ENCODE results near the gene SCTR.

Gene SCTR

DNA sequence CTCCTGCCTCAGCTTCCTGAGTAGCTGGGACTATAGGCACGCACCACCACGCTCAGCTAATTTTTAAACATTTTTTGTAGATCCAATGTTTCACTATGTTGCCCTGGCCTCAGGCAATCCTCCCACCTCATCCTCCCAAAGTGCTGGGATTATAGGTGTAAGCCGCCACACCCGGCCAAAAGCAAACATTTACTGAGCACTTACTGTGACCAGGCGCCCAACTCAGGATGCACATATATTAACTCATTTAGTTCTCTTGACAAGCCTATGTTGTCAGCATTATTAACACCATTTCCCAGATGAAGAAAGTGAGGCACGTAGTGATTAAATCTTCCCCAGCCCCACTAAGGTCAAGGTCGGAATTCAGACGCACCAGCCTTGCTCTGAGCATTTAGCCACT, 51.5 kb downstream of the SCTR start:
- DNase-seq: no peak

DNA sequence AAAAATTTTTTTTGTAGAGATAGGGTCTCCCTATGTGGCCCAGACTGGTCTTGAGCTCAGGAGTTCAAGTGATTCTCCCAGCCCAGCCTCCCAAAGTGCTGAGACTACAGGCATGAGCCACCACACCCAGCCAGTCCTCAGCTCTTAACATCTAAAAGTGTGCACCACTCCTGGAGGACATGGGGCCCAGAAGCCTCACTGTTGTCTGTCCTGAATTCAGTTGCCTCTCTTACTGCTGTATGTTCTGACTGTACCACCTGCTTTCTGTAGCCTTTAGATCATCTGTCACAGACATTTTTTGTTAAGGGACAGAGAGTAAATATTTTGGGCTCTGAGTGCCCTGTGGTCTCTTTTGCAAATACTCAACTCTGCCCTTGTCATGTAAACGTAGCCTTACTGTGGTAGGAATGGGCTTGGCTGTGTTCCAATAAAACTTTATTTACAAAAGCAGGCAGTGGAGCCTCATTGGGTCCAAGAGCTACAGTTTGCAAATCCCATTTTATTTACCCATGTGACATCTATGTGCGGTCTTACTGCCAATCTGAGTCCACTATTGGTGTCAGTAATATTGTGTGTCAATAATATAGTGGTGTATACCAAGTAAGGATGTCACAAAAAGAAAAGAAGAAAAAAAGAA, 54.5 kb downstream of the SCTR start:
- no peak for DNase-seq

DNA sequence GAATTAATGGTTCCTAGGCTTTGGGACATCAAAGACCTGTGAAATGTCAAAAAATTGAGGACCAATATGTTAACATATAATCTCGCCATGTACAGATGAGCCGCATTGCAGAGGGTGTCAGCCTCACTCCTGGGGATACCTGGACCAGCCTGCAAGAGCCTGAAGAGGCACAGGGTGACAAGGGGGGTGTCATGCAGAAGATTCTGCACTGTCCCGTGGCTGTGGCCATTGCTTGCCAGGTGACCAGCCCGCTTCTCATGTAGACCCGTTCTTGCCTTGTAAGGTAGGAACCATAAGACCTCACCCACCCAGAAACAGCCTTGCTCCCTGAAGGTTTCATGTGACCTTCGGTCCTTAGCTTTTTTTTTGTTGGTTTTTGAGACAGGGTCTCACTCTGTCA, 55.2 kb downstream of the SCTR start:
- no peak for DNase-seq

DNA sequence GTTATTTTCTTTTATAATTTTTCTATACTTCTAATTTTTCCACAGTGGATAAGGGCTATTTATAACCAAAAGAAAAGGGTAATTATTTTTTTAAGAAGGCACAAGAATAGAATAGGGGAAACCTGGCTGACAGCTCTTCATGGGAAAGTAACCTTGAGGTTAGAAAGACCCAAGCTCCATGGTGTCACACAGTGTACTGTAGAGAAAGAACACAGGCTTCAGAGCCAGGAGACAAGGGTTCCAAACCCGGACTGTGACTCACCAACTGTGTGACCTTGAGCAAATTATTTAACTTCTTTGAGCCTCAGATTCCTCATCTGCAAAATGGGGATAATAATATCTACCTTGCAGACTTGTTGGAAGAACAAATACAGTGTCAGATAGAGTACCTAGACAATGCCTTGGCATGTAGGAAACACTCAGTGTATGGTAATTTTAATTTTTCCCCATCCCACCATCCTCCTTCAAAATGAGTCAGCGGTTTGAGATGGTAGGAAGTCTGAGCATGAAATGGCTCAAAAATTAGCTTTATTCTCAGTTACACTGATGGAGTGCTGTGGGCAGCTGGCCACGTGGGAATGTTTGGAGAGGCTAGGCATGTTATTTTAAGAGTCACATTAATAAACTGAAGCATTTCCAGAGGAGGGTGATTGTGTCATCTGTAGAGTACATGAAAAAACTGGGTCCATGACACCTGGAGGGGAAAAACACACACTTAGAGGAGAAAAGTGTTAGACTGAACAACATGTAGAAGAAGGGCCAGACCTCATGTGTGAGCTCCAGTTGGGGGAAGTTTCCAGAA, 55.9 kb downstream of the SCTR start:
- no peak for DNase-seq

DNA sequence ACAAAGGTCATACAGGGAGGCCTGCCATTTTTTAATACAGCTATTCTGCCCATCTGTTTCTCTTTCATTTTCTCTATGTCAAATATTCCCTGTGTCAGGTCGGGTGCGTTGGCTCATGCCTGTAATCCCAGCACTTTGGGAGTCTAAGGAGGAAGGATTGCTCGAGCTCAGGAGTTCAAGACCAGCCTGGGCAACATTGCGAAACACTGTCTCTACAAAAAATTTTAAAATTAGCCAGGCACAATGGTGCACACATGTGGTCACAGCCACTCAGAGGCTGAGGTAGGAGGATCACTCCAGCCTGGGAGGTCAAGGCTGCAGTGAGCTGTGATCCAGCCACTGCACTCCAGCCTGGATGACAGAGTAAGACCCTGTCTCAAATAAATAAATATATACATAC, 57.9 kb downstream of the SCTR start:
- DNase-seq: no peak

DNA sequence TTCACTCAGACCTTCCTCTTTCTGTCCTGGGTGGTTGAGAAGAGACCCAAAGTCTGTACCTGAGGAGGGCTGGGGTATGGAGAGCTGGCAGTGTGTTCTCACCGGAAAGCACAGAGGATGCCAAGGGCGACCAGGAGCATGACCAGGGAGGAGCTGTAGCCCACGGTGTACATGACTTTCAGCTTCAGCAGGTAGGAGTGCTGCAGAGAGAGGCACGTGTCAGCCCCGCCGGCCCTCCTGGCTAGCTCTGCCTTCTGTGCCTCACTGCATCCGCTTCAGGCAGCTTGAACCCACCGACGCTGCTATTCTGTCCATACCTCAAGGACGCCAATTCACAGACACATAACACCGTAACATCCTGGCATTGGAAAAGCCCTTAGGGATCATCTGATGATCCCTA, 58.6 kb downstream of the SCTR start:
- DNase-seq: no peak

DNA sequence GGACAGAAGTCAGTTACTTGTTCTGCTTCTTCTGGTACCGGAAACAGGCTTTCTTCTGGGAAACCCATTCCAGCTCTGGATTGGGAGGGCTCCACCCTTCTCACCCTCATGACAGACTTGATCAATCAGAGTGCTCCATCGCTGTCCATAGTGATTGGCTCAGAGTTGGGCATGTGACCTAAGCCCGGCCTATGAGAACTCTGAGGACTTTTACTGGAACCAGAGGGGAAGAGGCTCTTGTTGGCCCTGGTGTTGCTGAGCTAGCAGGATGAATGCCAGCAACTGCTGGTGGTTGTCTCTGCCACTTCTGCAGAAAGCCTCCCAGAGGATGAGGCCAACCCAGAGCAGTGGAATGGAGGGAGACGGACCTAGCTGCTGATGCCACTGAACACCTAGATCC, 59.3 kb downstream of the SCTR start:
- no peak for DNase-seq

DNA sequence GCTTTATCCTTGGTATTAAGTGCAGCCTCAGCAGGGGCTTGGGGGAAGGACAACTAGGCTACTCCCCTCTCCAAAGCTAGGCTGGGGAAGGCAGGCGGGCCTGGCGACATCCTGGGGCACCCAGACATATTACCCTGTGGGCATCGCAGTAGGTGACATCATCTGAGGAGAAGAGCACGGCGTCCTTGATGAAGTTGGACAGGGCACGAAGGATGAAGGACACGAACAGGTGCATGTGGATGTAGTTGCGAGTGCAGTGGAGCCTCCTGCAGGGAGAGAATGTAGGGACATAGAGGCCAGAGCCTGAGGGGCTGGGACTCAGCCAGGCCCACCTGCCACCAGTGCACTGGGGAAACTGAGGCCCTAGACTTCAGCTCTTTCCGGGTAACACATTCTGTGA, 60.3 kb downstream of the SCTR start:
- no peak for DNase-seq

DNA sequence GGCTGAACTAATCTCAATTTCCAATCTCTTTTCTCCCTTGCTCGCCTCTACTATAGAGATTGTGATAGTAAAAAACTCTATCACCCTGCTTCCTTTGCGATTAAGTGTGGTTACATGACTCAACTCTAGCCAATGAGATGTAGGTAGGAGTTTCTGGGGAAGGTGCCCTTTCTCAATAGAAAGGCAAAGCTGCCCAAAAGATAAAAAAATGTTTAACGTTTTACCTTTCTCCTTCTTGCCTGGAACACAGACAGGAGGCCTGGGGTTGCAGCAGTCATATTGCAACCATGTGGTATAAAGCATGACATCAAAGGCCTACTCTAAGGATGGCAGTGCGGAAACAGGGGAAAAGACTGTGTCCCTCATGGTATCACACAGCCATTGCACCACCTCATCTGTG, 61.1 kb downstream of the SCTR start:
- no peak for DNase-seq

DNA sequence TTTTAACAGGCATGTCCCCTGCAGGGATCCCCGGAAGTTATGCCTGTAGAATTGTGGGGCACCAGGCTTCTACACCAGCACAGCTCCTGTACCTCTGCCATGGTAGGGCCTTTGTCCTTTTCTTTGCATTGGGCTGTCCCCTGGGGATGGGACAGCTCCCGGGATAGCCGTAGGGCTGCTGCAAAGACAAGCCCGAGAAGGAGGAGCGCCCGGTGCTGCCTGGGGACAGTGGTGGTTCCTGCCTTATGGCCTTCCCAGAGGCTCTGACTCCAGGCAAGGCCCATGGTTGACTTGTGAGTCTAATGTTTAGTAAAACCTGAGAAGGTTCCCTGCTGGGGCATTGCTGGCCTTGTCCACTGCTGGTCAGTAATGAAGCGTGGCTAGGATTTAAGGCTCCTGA, 61.7 kb downstream of the SCTR start:
- DNase-seq: no peak

DNA sequence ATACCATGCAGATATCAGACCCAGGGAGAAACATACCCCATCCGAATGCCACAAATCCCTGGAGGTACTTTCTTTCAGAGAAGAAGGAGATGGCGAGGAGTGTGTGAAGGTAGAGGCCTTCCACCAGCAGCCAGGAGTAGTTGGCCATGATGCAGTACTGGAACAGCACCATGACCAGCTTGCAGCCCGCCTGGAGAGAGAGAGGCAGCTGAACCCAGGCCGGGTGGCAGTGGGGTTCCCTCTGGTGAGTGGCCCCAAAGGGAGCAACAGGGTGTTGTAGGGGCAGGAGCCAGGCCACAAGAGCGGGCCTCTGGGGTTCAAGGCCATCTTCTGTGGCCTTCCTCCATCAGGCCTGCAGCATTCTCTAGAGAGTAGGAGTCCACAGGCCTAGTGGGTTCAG, 62.5 kb downstream of the SCTR start:
- no peak for DNase-seq

DNA sequence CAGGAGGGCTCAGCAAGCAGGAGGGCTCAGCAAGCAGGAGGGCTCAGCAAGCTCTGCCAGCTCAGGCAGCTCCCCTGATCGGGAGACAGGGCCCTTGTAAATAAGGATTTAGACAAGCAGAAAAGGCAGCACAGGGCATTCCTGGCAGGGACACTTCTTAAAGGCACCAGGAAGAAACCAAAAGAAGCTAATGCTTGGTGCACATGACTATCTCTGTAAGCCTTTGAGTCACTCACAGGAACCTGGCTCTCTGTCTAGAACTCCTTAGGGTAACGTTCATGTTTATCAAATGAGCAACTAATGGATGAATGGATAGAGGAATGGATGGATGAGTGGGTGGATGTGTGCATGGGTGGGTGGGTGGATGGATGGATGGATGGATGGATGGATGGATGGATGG, 64.2 kb downstream of the SCTR start:
- DNase-seq: no peak

DNA sequence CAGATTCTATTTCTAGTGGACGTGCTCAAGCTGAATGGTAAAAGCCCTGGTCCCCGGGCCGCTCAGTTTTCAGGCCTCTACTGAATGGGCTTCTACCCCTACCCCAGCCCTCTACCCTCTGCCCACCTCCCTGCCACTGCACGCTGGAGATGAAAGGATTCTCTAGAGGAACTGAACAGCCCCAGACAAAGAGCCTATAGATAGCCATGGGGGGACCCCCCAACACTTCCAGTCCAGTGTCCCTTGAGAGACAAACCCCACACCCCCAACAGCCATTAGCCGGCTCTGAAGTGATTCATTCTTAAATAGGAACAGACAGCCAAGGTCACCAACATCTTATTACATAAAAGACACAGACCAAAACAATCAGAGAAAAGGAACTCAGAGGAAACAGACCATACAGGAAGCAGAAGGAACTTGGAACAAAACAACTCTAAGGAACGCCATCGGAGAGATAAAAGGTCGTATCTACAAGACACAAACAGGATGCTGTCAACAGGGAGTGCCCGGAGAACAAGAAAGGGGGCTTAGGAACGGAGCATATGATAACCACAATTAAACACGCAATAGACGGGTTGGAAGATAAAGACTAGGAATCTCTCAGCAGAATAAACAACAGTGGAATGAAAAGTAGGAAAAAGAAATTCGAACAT, 69.1 kb downstream of the SCTR start:
- DNase-seq: no peak

DNA sequence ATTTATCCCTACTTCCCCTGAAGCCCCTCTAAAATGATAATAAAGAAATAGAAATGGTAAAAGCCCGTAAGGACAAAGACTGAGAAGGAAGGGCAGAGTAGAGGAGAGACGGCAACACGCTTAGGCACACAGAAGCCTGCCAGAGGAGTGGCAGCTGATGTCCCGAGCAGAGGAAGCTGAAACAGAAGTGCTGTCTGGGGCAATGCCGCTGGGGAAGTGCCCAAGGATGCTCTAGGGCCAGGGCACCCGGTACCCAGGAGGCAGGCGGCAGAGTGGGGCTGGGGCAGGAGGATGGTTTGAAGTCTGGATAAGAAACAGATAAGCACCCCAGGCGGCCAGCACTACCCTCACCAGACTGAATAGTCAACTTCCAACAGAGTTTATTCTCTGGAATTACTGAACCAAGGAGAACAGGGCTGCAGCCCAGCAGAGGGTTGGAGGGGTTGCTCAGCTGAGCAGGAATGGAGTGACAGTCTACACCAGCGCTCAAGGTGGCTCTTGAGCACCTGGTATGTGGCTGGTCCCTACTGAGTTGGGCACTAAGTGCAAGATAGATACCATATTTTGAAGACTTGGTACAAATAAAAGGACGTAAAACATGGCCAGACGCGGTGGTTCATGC, 70.2 kb downstream of the SCTR start:
- DNase-seq: no peak

DNA sequence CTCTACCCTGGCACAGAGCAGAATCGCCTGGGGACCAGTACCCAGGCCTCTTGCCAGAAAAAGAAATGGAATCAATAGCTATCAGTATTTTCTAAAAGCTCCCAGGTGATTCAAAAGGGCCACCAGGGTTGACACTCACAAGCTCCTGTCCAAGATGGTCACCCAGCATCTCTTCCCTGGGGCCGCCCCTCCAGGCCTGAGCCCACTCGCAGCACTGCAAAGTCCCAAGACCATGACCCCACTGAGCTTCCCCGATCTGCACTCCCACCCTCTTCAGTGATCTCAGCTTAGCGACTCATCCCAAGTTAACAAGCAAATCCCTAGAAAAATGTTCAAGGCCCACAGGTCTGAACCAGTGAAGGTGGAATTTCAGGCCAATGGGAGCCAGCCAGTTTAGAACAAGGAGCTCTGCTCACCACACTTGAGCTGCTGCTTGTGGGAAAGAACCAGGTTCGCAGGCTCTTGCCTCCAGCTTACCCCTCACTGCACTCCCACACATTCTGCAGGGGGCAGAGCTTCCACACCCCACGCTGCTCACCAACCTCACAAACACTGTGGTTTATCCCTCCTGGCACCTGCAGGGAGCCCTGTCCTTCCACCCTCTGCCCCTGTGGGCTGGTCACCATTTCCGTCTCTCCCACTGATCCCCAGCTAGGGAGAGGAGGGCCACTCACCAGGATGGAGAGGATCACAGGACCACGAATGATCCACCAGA, 72.8 kb downstream of the SCTR start:
- DNase-seq: no peak

DNA sequence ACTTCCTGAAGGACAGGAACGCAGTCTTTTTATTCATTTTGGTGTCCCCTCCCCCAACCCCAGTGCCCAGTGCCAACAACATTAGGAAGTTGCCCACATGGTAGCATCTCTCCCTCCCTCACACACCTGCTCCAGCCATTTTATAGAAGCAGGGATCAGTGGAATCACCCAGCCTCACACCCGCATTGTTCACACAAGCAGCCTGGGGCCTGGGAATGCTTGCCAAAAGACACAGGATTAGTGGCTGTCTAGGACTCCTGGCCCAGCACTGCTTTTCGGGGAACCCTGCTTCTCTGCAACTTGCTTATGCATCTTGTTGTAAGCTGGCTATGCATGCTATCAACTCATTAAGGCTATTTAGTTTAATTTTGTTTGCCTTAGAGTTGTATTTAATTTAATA, 74.8 kb downstream of the SCTR start:
- DNase-seq: no peak

DNA sequence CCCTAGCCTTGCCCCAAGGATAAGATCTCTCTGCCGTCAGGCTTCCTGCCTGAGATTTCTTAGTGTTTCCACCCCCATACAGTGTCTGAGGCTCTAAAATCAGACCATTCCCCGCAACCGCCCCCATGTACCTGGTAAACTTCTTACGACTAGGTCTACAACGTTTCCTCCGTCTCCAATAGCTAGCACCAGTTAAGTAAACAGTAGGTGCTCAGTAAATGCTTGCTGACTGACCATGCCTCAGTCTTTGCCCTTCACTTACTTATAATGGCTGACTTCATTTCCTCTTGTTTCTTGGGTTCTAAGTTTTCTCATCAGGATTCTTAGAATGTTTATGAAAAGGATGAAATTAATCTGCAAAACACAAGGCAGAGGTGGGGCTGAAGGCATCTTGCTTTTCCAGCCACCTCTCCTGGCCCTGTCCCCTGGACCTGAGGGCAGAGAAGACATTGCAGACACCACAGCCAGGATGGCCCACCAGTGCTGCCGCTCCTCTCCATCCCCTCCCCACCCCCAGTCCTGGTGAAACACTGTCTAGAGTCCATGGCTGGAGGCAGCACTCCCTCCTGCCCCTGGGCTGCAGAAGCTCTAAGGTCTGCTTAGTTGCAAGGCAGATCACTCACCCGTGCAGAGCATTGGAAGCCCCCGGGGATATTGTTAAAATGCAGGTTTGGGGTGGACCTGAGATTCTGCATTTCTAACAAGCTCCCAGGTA, 75.7 kb downstream of the SCTR start:
- no peak for DNase-seq

DNA sequence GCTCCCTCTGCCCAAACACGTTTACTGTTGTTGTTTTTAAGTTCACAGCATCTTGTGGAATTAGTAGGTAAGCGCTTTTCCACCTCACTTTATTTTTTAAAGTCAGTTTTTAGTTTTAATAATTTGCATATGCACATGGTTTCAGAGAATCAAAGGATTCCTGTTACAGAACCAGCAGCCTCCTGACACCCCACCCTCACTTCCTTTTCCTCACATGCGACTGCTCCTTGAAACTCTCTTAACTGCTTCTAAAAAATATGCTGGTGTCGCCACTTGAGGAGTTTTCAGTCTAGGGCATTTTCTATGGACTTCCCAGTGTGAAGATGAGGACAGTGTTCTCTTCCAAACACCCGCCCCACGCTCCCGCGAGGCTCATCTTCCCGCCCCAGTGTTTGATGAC, 78.2 kb downstream of the SCTR start:
- no peak for DNase-seq

DNA sequence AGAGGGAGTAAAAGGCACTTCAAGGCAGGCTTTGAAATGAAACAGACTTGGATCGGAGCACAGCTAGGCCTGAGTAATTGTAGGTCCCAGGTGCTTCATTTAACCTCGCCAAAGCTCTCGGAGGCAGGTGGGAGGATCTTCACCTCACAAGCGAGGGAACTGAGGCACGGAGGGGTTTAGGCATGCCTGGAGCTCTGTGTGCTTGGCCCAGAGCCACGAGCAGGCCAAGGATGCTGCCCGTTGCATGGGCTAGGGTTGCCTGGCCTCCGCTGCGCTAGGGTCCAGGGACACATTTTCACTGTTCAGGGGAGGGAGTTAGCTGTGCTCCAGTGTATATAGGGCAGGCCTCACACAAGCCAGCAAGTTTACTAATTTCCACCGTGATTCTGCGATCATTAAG, 81.4 kb downstream of the SCTR start:
- no peak for DNase-seq

DNA sequence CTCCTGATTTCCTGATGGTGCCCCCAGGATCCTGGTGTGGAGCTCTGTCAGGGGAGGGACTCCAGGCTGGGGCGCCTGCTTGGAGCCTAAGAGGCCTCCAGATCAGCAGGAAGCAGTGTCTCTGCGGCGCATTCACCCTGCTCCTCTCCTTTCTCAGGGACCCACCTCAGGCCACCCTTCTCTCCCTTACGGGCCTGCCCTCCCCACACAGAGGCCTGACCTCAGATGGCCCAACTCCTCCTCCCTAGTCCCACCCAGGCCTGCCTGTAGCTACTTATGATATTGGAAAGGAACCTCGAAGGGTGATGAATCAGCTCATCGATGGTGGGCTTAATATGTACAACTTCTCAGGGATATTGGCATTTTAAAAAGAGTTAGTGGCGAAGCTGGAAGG, 82.1 kb downstream of the SCTR start:
- no peak for DNase-seq

DNA sequence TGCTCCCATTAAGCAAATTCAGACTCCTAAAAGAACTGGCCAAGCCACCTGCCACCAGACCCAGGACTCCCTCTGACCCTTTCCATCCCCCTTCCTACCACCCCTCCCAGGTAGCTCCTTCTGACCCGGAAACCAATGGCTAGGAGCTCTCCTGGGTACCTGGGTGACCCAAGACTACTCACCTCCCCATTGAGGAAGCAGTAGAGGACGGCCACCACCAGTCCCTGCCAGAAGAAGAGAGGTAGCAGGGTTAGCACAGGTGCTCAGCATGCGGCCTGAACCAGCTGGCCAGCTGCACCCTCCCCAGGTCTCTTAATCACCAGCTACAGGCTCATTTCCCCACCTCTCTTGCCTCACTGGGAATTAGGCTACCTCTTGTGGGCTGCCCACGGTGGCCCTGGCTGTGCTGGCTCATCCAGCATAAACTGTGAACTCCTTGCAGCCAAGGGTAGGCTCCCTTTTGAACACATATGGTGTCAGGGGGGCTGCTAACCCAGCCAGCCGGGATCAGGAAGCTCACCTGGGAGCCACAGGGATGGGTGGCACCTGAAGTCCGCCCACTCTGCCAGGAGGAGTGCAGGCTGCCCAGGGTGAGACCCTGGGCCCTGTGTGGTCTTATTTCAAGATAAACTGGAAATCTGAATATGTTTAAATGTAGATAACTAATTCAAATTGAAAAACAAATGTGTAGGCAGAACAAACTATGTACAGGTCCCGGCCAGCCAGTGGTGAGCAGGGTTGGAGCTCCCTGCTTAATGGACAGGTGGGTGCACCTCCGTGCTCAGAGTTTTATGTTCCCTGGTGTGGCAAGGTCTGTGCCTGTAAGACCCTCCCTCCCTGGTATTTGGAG, 82.7 kb downstream of the SCTR start:
- DNase-seq: no peak

DNA sequence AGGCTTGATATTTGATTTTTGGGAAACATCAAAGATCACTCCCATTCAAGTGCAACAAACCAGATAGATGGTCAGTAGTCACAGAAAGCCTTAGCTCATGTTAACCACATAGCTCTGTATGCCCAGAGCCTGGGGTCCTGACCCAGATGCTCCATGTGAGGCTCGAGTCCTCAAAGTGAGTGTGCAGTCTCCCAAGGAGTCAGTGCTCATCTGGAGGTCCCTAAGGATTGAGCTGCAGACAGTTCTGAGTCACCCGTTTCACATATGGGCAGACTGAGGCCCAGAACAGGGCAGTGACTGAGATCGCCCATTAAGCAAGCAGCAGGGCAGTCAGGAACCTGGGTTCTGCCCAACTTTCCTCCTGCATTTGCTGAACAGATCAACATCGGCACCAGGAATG, 83.4 kb downstream of the SCTR start:
- no peak for DNase-seq
